CD4-positive, alpha-beta T cell treated with Interleukin-12 subunit alpha and Interleukin-12 subunit beta, for 1 hour (primary cell): ENCODE measurements around the gene SLC25A3.
"Not testable (repeated sequence)": the region's sequence is repeated elsewhere in the genome, so short reads cannot be mapped to it uniquely, and the experiment has no call there.

ENCODE experiments used
- DNase-seq: peaks from one replicate; pipeline ENCODE4 v3.0.0-alpha.2; 2020

The SLC25A3 gene

GRCh38 chr12:98595243-98595988 lies 1.9 kb downstream of the SLC25A3 start:
- peak; percentile 47 for DNase-seq

DNA sequence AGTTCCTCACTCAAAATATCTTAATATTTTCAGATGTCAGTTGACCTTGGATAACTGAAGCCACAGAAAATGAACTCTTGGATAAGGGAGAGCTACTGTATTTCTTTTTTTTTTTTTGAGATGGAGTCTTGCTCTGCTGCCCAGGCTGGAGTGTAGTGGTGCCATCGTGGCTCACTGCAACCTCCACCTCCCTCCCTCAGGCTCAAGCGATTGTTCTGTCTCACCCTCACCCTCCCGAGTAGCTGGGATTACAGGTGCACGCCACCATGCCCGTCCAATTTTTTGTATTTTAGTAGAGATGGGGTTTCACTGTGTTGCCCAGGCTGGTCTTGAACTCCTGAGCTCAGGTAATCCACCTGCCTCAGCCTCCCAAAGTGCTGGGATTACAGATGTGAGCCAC lies 3.8 kb downstream of the SLC25A3 start:
- not testable (repeated sequence) for DNase-seq

- DNase-seq: no peak
These were observed 8.4 kb downstream of the SLC25A3 start for GRCh38 chr12:98601924-98602323.

DNA sequence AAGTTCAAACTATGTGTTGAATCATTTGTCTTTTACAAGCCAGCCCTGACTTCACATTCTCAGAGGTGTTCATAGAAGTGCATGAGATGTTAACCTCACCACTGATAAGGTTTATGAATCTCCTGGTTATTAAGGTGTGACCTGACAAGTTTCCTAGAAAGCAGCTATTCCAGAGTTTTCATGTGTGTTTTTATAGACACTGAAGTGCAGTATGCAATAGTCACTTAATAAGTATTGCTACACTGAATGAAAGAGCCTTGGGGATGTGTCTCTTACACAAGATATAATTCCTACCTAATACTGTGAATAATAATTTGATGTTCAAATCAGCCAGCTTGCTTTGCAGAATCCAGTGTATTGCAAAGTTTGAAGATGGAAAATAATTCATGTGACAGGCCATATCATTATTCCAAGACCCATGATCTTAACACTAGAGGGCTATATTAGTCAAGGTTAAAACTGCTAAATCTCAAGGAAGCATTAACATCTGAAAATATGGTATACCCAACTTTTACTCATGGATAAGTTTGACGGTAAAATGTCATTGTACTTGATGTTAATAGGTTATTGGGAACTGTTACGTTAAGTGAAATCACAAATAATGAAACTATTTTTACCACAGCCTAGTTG lies 13.0 kb downstream of the SLC25A3 start:
- DNase-seq: no peak

GRCh38 chr12:98610596-98610995 lies 17.1 kb downstream of the SLC25A3 start:
- no peak for DNase-seq

- DNase-seq: no peak
These were observed 19.3 kb downstream of the SLC25A3 start for GRCh38 chr12:98612696-98613334.

GRCh38 chr12:98618952-98619351 lies 25.5 kb downstream of the SLC25A3 start:
- no peak for DNase-seq

- DNase-seq: no peak
These were observed 42.3 kb downstream of the SLC25A3 start for GRCh38 chr12:98635657-98636323.

DNA sequence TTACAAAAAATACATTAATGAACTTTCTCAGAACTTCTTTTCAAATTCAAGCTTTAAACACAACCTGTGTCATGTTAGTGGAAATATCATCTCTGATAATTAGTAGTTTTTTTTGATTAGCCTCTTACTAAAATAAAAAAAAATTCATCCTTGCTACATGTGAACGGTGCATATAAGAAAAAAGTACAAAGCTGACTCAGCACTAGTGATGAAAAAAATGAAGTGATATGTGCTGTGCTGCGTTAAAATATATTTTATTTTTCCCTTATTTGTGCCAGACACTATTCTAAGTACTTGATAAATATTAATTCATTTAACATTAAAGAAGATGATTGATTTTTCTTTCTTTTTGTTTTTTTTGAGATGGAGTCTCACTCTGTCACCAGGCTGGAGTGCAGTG lies 43.6 kb downstream of the SLC25A3 start:
- DNase-seq: no peak

DNA sequence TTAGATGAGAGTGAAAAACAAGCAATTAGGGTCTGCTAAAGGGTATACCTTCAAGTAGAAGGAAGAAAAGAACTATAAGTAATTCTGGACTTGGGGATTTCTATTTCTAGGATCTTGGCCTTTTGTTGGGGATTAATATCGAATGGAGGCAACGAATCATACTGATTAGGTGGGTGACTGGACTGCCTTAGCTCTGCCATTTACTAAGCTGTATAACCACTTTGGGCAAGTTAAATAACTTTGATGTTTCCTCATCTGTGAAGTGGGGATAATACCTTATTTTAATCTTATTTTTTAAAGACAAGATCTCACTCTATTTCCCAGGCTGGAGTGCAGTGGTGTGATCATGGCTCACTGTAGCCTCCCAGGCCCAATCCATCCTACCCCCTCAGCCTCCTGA lies 44.5 kb downstream of the SLC25A3 start:
- DNase-seq: no peak

- DNase-seq: no peak
These were observed 46.0 kb downstream of the SLC25A3 start for GRCh38 chr12:98639491-98639890.

DNA sequence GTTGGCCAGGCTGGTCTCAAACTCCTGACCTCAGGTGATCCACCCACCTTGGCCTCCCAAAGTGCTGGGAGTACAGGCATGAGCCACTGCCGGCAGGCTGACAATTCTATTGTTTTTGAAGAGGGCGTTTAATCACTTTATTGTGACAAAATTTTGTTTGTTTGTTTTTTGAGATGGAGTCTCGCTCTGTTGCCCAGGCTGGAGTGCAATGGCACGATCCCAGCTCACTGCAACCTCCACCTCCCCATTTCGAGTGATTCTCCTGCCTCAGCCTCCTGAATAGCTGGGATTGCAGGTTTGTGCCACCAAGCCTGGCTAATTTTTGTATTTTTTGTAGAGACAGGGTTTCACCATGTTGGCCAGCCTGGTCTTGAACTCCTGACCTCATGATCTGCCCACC lies 49.3 kb downstream of the SLC25A3 start:
- not testable (repeated sequence) for DNase-seq

GRCh38 chr12:98644433-98644711 lies 50.9 kb downstream of the SLC25A3 start:
- DNase-seq: no peak

- DNase-seq: peak; percentile 96
These were observed 51.5 kb downstream of the SLC25A3 start, which contains the start of the genes APAF1 and IKBIP for GRCh38 chr12:98644712-98645571. TSS of gene APAF1 (plus strand) at chr12:98645290. CDS start at chr12:98648360, 3,070 bp downstream. TSS of gene IKBIP (minus strand) at chr12:98644788. CDS start at chr12:98644701, 87 bp downstream.

- DNase-seq: no peak
These were observed 52.1 kb downstream of the SLC25A3 start for GRCh38 chr12:98645572-98646067.

GRCh38 chr12:98646294-98647090 lies 53.0 kb downstream of the SLC25A3 start:
- peak; percentile 9 for DNase-seq

DNA sequence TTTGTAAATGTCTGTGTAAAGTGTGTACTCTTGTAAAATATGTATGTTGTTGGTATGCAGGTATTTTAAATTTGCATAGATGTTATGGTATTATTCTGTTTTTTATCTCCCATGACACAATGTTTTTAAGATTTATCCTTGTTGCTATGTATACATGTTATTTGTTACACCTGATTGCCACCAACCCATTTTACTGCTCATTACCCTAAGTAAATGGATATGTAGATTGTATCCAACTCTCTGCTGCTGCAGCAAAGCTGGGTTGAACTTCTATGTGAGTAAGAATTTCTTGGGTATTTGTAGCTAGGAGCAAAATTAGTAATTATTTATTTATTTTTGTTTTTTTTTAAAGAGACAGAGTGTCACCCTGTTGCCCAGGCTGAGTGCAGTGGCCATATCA lies 57.8 kb downstream of the SLC25A3 start:
- no peak for DNase-seq

DNA sequence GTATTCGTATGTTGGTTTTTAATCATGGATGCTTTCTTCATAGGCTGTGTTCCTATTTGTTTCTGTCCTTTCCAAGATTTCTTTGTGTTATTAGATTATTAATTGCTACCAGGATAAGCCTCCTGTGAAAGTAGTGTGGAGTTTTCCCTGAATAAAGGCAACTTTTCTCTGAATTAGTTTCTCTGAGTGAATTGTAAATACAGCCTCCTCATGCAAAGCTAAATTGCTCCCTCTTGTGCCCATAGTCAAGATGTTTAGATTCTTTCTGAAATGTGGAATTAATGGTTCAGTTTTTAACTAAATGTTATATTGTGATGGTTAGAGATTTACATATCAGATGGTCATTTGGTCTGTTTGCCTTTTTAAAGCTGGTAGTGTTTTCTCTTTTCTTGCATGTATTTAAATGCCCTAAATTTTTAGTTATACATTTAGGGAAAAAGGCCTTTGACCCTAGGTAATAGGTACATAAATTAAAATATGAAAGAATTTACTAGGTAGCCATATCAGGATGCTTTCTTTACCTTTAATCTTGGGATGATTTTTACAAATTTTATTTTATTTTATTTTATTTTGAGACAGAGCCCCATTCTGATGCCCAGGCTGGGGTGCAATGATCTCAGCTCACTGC lies 60.5 kb downstream of the SLC25A3 start:
- peak; percentile 62 for DNase-seq
